Ascending aorta (tissue), 2 donors: ENCODE results near the gene ZNF513. TPM values are rescaled to one million over a fixed set of nuclear protein-coding genes. Genes with fewer than 3 reads are reported as not detected.

Source experiments
- DNase-seq, 2 donors: peaks; one replicate each; pipeline ENCODE4 v3.0.0-alpha.2; 2019; ENCODE audit warnings: low spot score in 2 of 2
- H3K27ac ChIP-seq, 2 donors: fragments of 200-600 bp; sonication (generic); one replicate each; pipeline ENCODE4 v1.5.1; 2016 to 2017; ENCODE audit warnings: mild to moderate bottlenecking in 1 of 2
- H3K27me3 ChIP-seq: fragments of 200-600 bp; sonication (generic); one replicate; pipeline ENCODE4 v1.5.1; 2017
- H3K36me3 ChIP-seq, 2 donors: fragments of 200-600 bp; sonication (generic); one replicate each; pipeline ENCODE4 v1.5.1; 2016
- H3K4me1 ChIP-seq, 2 donors: fragments of 200-600 bp; sonication (generic); one replicate each; pipeline ENCODE4 v1.5.1; 2016 to 2017; ENCODE audit warnings: mild to moderate bottlenecking in 1 of 2
- H3K4me3 ChIP-seq, 2 donors: fragments of 200-600 bp; sonication (generic); one replicate each; pipeline ENCODE4 v1.5.1; 2016 to 2017; ENCODE audit warnings: mild to moderate bottlenecking in 1 of 2
- H3K9me3 ChIP-seq, 2 donors: fragments of 200-600 bp; sonication (generic); one replicate each; pipeline ENCODE4 v1.5.1; 2016
- intact Hi-C: fragments of 100-400 bp; cut with DNase I; formaldehyde crosslinking; loops from one replicate; pipeline ENCODE4 v1.15.1; 2023
- total RNA-seq: library from RNA; depleted of rRNA; stranded (reverse); fragments of >200 nt; gene quantifications from one replicate; pipeline ENCODE4 v1.1.0, GENCODE V29; 2016
- TF ChIP-seq, protein P1 (sequence below), 3 experiments: fragments of 200-600 bp in 2 of 3; fragments of 450-650 bp in 1 of 3; sonication (generic) in 2 of 3; IDR thresholded peaks; one replicate each; pipeline ENCODE4 v1.5.1; 2016 to 2019; ENCODE audit warnings: antibody characterized with exemption in 3 of 3, mild to moderate bottlenecking in 1 of 3, moderate library complexity in 1 of 3

The ZNF513 gene
- total RNA-seq, 1 donor from 2014 or later: 17.7 TPM

DNA sequence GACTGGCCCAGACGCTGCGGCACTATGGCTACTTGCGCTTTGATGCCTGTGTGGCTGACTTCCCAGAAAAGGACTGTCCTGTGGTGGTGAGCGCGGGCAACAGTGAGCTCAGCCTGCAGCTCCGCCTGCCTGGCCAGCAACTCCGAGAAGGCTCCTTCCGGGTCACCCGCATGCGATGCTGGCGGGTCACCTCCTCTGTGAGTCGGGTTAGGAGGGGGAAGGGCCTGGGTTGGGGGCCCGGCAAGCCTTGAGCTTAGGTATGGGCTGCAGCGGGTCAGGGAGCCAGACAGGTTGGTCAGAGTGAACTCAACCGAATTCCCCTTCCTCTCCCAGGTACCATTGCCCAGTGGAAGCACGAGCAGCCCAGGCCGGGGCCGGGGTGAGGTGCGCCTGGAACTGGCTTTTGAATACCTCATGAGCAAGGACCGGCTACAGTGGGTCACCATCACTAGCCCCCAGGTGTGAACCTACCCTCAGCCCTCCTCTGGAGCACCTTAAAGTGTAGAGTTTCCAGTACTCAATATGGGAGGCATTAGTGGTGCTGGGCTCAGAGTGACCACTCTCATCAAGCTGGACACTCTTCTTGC lies 4.9 kb downstream of the ZNF513 start:
- H3K9me3 ChIP-seq: no peaks in the 10 kb centered on the region
- TF ChIP-seq, protein P1, sequence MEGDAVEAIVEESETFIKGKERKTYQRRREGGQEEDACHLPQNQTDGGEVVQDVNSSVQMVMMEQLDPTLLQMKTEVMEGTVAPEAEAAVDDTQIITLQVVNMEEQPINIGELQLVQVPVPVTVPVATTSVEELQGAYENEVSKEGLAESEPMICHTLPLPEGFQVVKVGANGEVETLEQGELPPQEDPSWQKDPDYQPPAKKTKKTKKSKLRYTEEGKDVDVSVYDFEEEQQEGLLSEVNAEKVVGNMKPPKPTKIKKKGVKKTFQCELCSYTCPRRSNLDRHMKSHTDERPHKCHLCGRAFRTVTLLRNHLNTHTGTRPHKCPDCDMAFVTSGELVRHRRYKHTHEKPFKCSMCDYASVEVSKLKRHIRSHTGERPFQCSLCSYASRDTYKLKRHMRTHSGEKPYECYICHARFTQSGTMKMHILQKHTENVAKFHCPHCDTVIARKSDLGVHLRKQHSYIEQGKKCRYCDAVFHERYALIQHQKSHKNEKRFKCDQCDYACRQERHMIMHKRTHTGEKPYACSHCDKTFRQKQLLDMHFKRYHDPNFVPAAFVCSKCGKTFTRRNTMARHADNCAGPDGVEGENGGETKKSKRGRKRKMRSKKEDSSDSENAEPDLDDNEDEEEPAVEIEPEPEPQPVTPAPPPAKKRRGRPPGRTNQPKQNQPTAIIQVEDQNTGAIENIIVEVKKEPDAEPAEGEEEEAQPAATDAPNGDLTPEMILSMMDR (IDR thresholded peaks at IDR 0.05): no peak
- intact Hi-C loops: no loop called here
- H3K4me3 ChIP-seq: no peak overlapping the region
- no peaks in the 10 kb centered on the region for H3K27me3 ChIP-seq
- no peak overlapping the region for H3K27ac ChIP-seq
- DNase-seq: no peak
- peaks cover 0 to 23% of the 10 kb centered on the region in 2 donors for H3K4me1 ChIP-seq
- H3K36me3 ChIP-seq: peaks cover 60 to 63% of the 10 kb centered on the region in 2 donors

DNA sequence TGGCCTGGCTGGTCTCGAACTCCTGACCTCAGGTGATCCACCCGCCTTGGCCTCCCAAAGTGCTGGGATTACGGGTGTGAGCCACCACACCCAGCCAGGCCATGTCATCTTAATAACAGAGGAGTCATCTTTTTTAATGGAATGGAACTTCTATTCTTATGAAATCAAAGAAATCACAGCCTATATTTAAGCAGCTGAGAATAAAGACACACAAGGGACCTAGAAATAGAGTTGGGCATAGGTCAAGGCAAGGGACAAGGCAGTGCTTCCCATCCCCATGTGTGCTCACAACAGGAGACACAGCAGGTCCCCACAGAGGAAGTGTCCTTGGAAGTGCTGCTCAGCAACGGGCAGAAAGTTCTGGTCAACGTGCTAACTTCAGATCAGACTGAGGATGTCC lies 7.0 kb downstream of the ZNF513 start:
- peaks cover 57 to 63% of the 10 kb centered on the region in 2 donors for H3K36me3 ChIP-seq
- intact Hi-C loops: loop anchor here (5.0 kb wide), 2 partner anchors 34 to 114 kb away; partner anchors contain the start of genes IFT172 and PPM1G

DNA sequence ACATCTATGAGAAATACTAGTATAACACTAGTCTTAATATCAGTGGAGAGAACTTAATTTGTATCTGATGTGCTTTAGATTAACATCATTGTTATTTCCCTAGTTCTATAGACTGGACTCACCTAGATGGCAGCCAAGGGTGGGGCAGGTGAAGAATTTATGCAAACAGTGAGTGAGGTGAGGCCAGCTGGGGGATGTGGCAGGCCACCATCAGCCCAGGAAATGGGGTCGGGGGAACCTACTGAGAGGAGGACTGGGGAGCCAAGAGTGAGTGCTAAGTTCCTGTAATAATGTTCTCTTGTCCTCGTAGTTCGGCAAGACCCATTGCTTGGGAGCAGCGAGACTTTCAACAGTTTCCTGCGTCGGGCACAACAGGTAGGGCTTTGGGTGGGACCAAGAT lies 7.6 kb downstream of the ZNF513 start:
- DNase-seq: no peak
- H3K9me3 ChIP-seq: no peaks in the 10 kb centered on the region
- no peaks in the 10 kb centered on the region for H3K27me3 ChIP-seq
- H3K27ac ChIP-seq: no peak overlapping the region
- intact Hi-C loops: loop anchor here (5.0 kb wide), 2 partner anchors 34 to 114 kb away; partner anchors contain the start of genes IFT172 and PPM1G
- peaks cover 9 to 23% of the 10 kb centered on the region in 2 donors for H3K4me1 ChIP-seq
- peaks cover 51 to 63% of the 10 kb centered on the region in 2 donors for H3K36me3 ChIP-seq
- TF ChIP-seq, protein P1 (IDR thresholded peaks at IDR 0.05): no peak
- no peak overlapping the region for H3K4me3 ChIP-seq

More for the DNA sequence above, 7.0 kb downstream of the ZNF513 start:
- TF ChIP-seq, protein P1 (IDR thresholded peaks at IDR 0.05): no peak
- Histone ChIP-seq H3K27me3 (no peaks in the 10 kb centered on the region), H3K27ac (no peak overlapping the region), H3K9me3 (no peaks in the 10 kb centered on the region), H3K4me1 (peaks cover 9 to 21% of the 10 kb centered on the region in 2 donors), H3K4me3 (no peak overlapping the region)
- DNase-seq: no peak

DNA sequence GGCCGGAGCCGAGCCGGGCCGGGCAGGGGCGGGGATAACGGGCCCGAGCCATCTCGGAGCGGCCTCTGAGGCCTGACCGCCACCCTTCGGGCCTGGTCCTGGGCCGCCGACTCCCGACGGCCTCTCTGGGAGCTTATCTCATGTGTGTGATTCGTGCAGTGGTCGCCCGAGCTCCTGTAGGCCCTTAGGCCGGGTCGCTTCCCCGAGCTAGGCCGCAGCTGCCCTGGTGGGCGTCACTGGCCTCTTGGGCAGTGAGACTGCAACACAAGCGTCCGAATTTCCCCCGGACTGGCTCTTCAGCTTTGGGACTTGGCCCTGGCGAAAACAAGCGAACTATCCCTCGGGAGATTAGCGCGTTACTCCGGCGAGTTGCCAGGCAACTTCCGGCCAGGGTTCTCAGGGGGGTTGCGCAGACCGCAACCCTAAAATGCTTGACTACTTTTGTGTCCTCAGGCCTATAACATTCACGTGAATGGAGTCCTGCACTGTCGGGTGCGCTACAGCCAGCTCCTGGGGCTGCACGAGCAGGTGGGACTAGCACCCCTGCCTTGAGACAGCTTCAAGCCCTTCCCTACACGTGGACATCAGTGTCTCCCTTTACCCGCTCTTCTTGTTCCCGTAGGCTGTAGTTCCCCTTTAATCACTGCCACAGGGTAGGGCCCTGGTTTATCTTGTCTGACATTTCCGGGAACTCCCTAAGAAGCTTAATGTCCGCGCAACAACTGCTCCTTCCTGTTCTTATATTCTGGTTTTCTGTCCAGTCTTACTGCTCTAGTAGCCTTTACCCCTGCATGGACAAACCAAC lies 9.5 kb downstream of the ZNF513 start:
- H3K27me3 ChIP-seq: no peaks in the 10 kb centered on the region
- peaks cover 9 to 23% of the 10 kb centered on the region in 2 donors for H3K4me1 ChIP-seq
- no peaks in the 10 kb centered on the region for H3K9me3 ChIP-seq
- peak overlapping the region; percentile 70 to 84 for H3K4me3 ChIP-seq
- peaks cover 51 to 63% of the 10 kb centered on the region in 2 donors for H3K36me3 ChIP-seq
- intact Hi-C loops: loop anchor here (1.0 to 5.0 kb wide), 6 partner anchors 9 to 116 kb away; partner anchors contain the start of genes GTF3C2, IFT172, MPV17 and PPM1G
- peak in 1 of 2 donors; percentile 71 for DNase-seq
- H3K27ac ChIP-seq: peak overlapping the region; percentile 87 to 95
- TF ChIP-seq, protein P1 (IDR thresholded peaks at IDR 0.05): no peak

DNA sequence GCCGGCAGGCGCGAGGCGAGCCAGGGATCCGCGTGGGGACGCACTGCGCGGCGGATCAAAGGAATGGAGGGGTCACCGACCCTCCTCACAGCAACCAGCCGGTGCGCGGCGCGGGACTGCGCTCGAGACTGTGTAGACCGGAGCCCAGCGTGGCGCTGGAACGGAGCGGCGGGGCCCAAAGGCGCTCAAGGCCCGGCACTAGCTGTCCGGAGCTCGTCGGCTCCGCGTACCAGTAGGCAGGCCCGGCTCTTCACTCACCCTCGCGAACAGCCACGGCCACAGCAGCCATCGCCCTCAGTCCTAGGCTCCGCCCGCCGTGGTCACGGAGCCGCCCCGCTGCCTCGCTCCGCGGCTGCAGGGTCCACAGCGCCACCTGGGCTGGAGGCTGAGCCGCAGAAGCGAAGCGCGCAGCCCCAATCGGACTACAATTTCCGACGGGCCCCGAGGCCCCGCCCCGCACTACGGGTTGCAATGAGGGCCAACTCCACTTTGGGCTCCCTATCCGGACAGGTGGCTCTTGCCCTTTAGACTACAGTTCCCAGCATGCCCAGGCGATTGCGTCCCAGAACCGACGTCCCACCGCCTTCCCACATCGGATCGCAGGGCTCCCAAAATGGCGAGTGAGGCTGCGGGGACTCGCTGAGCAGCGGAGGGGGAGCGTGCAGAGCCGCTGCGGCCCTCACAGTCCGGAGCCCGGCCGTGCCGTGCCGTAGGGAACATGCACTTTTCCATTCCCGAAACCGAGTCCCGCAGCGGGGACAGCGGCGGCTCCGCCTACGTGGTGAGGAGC lies 10.3 kb downstream of the ZNF513 start, which contains the start of the genes EIF2B4 and SNX17:
EIF2B4 (minus strand) TSS at position 313 of the 790 bp plus-strand sequence; CDS start at position 289, 24 bp downstream.
SNX17 (plus strand) TSS at position 591 of the 790 bp plus-strand sequence; CDS start at position 719, 128 bp downstream.
- Histone ChIP-seq H3K27ac (peak within 1 kb of the TSS; percentile 87 to 95), H3K36me3 (peaks cover 51 to 63% of the 10 kb centered on the region in 2 donors), H3K9me3 (no peaks in the 10 kb centered on the region), H3K4me3 (peak within 1 kb of the TSS; percentile 70 to 84), H3K27me3 (no peaks in the 10 kb centered on the region), H3K4me1 (peaks cover 9 to 23% of the 10 kb centered on the region in 2 donors)
- TF ChIP-seq, protein P1 (IDR thresholded peaks at IDR 0.05): peak; percentile 68 to 87 (median 83)
- intact Hi-C loops: loop anchor here (1.0 to 5.0 kb wide), 6 partner anchors 10 to 117 kb away; partner anchors contain the start of genes GTF3C2, IFT172, MPV17 and PPM1G
- peak; percentile 97 to 100 for DNase-seq
